Tibial nerve (tissue), 4 donors: ENCODE data around the gene SELENOF.

Experiments used
- EP300 ChIP-seq, 2 donors: sonication (generic); formaldehyde crosslinking; IDR thresholded peaks; one replicate each; pipeline ENCODE4 v1.6.1; 2017; ENCODE audit warnings: antibody characterized with exemption in 2 of 2, mild to moderate bottlenecking in 1 of 2
- TF ChIP-seq, protein P1 (sequence below), 5 experiments: fragments of 200-600 bp in 3 of 5; fragments of 450-650 bp in 2 of 5; sonication (generic) in 3 of 5; IDR thresholded peaks; one replicate each; pipeline ENCODE4 v1.5.1; 2016 to 2019; ENCODE audit warnings: antibody characterized with exemption in 5 of 5, mild to moderate bottlenecking in 3 of 5, moderate library complexity in 2 of 5

DNA sequence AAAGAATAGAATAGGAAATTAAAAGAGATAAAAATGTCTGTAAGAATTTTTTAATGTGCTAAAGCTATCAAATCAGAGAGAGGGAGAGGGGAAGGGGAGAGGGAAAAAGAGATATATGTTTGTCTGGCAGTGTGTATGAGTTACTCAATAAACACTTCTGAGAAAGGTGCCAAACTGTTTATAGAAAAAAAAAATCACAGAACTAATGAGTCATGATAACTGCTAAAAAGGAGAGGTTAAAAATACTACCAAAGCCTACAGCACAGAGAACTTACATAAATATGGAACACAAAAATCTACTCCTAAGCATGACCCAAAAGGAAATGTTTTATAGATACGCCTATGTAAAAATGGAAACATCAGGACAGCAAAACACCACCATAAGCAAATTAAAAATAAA, 45.4 kb downstream of the SELENOF start:
- TF ChIP-seq EP300 (IDR thresholded peaks at IDR 0.05), result no peak
- TF ChIP-seq, protein P1, sequence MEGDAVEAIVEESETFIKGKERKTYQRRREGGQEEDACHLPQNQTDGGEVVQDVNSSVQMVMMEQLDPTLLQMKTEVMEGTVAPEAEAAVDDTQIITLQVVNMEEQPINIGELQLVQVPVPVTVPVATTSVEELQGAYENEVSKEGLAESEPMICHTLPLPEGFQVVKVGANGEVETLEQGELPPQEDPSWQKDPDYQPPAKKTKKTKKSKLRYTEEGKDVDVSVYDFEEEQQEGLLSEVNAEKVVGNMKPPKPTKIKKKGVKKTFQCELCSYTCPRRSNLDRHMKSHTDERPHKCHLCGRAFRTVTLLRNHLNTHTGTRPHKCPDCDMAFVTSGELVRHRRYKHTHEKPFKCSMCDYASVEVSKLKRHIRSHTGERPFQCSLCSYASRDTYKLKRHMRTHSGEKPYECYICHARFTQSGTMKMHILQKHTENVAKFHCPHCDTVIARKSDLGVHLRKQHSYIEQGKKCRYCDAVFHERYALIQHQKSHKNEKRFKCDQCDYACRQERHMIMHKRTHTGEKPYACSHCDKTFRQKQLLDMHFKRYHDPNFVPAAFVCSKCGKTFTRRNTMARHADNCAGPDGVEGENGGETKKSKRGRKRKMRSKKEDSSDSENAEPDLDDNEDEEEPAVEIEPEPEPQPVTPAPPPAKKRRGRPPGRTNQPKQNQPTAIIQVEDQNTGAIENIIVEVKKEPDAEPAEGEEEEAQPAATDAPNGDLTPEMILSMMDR (IDR thresholded peaks at IDR 0.05), result no peak
